IPS DF 19.7 (cell line): ENCODE measurements around the gene SLC39A5.
"Not testable (repeated sequence)": the region's sequence is repeated elsewhere in the genome, so short reads cannot be mapped to it uniquely, and the experiment has no call there.

Source experiments
- DNase-seq: peaks from one replicate; pipeline ENCODE4 v3.0.0-alpha.2; 2013; ENCODE audit warnings: low read depth, low spot score

SLC39A5 gene, protein sequence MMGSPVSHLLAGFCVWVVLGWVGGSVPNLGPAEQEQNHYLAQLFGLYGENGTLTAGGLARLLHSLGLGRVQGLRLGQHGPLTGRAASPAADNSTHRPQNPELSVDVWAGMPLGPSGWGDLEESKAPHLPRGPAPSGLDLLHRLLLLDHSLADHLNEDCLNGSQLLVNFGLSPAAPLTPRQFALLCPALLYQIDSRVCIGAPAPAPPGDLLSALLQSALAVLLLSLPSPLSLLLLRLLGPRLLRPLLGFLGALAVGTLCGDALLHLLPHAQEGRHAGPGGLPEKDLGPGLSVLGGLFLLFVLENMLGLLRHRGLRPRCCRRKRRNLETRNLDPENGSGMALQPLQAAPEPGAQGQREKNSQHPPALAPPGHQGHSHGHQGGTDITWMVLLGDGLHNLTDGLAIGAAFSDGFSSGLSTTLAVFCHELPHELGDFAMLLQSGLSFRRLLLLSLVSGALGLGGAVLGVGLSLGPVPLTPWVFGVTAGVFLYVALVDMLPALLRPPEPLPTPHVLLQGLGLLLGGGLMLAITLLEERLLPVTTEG

DNA sequence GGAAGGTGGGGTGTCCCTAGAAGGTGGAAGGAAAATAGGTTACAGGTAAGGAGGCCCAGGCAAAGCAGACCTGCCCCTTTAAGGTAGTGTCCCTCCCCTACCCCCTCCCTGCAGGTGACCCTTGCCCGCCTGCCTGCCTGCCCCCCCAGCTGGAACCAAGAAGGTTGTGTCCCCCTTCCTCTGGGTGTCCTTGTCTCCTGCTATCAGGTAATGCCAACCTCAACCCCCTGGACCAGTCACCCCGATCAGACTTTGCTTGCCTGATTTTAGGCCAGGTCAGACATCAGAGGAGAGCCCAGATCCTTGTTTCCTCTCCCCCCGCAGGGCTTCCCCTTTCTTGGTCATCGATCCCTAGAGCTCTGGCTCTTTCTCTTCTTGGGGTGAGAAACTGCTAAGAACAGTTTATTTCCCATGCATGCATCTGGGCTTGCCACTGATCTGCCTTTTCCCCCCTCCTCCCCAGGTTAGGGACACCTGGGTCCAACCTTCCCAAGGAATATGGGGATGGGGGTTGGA is at the start of gene SLC39A5:
SLC39A5 (plus strand) TSS at position 136 of the 516 bp plus-strand sequence. CDS start 1,224 bp downstream, outside the sequence.
- DNase-seq = no peak

DNA sequence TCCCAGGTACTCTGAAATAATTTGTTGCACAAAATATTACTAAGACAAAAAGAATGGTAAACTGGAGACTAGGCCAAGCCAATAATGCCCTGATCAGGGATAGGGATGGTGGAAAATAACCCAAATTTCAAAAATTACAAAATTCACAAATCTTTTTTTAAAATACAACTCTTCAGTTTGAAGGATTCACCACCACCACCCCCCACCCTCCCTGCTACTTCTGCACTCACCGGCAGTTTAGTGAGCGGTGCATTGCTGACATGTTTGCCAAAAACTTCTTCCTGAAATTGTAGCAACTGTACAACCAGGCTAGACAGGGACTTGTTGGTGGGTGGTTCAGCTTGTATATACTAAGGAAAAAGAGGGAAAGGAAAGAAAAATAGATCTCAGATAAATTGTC is 42.9 kb upstream of the SLC39A5 start:
- DNase-seq = no peak

DNA sequence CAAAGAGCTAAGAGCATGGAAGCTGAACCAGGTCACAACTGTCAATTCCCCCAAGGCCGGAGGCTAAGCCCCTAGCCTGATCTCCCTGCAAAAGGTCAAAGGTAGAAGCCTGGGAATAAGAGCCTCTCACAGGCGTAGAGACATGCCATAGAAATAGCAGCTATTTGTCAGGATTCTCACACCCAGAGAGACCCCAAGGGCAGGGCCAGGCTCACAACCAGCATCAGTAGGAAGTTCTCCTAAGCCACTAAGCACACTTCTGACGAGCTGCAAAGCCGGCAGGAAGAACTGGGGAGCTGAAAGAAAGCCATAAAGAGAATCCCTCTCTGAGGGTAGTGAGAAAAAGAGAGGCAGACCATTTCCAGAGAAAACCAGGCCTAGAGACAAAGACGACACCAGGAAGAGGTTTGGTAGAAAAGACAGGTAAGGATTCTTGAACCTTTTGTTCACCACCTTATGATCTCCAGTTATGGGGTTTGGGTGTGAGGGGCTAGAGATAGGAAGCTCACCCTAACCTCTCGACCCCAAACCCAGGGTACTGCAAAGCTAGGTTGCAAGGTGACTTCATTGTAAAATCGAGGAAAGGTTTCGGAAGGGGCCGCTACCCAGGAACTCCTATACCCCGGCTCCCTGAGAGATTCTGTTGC is 41.6 kb upstream of the SLC39A5 start:
- no peak for DNase-seq

DNA sequence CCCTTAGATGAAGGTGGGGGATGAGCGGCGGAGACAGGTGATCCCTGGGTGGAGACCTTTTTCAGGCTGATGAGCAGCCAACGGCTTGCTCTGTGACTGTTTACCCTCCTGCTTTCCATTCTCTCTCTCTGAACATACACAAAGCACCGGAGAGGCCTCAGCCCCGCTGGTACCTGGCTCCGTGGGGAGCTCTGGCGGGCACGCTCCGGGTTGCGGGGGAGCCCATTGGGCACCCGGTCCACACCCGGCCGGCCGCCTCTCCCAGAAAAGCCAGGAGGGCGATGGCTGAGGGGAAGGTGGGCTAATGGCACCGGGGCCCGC is 41.1 kb upstream of the SLC39A5 start:
- no peak for DNase-seq

DNA sequence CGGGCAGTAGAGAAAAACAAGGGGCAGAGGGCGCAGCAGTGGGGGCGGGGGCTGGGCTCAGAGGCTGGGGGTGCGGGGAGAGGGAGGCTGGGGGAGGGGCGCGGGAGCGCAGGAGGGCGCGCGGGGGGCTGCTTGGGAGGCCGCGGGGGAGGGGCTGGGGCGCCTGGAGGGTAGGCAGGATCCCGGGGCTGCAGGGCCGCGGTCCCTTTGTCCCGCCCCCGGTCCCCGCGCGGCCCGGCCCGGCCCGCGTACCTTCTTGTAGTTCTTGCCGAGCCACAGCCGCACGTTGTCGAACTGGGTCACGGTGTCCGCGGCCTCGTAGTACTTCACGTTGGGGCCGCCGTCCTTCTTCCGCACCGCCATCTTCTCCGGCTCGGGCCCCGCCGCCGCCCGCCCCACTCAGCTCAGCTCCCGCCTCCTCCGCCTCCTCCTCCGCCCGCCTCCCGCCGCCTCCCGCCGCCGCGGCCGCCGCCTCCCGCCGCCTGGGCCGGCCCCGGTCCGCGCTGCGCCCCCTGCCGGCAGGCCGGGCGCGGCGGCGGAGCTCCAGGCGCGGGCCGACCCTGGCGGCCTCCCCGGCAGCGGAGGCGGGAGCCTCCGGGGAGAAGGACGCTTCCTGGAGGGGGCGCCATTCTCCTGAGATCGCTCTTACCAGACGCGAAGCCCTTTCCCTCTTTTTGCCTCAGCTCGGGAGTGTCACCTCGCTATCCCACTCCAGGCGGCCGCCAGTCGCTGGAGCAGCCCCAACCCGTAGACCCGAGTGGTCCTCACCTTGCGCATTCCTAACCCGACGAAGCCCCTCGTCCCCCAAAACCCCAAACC is 40.5 kb upstream of the SLC39A5 start, which contains the start of gene SMARCC2:
SMARCC2 (minus strand) TSS at position 385 of the 819 bp plus-strand sequence; CDS start at position 363, 22 bp downstream.
- peak; percentile 48 for DNase-seq

DNA sequence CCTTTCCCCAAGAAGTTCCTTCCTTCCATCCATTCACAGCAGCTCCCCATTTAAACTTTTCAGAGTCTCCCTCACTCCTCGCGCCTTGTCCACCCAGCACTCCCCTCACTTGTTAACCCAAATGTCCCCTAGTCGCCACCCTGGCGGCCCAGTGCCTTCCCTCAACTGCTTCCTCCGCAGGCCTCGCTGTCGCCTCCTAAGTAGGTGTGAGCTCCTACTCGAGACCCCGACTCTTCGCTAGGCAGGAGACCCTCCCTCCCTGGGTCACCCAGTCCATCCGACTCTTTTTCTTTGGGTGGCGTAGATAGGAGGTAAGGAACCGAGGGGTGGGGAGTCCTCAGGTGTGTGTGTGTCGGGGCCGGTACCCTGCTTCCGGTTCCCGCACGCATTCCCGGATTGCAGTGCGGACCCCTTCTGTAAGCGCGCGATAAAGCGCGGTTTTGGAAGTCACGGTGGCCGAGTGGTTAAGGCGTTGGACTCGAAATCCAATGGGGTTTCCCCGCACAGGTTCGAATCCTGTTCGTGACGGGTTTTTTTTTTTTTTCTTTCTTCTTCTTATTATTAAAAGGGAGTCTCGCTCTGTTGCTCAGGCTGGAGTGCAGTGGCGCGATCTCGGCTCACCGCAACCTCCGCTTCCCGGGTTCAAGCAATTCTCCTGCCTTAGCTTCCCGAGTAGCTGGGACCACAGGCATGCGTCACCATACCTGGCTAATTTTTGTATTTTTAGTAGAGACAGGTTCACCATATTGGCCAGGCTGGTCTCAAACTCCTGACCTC is 39.7 kb upstream of the SLC39A5 start:
- peak; percentile 67 for DNase-seq

DNA sequence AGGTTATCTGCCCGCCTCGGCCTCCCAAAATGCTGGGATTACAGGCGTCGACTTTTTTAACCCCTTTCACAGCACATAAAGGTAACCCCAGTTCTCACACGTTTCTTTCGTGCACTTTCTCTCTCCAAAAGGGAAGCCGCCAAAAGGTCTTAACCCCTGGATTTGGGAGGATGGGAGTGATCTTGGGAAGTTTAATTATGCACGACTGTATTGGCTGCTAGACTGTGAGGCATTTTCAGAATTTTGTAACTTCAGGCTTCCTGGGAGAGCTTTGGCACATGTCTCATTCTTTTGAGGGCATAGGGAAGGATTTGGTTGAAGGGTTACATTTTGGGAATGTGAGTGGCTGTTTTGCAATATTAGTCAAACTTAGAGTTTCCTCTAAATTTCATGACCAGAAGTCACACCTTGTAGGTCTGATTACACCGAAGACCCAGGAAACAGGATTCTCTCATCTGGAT is 39.1 kb upstream of the SLC39A5 start:
- no peak for DNase-seq

DNA sequence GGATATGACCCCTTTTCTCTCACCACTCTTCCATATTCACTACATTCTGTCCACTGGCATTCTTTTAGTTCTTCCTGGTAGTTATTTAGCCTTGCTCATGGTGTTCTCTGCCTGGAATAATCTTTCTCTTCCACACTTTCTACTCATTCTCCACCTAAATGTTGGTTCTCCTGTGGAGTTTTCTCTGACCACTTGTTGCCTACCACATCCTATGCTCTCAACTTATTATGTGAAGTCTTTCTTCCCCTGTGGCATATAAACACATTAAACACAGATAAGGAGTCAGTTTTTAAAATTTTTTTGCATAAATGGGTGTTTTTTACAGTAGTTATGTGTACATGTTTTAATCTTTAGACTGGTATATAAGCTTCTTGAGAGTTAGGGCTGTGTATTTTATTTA is 37.3 kb upstream of the SLC39A5 start:
- no peak for DNase-seq

DNA sequence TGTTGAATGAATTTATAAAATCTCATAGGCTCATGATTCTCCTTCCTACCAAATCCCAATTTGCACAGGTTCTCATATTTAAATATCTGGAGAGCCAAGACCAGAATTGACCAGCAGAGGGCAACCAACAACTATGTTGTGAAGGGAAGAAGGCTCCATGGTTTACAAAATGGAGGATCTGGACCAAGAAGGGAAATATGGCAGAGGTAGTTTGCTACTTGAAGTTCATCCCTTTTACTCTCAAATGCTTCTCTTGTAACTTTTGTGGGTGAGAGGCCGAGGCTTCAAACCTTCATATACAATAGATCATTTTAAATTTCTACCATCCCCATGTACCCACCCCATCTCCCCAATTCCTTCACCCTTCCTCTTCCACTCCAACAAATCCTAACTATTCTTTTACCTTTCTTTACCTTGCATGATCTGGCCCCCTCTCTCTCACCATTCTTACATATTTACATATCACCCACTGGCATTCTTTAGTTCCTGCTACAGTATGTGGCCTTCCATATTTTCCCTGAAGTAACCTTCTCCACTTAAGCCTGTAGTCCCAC is 36.7 kb upstream of the SLC39A5 start:
- peak; percentile 47 for DNase-seq

DNA sequence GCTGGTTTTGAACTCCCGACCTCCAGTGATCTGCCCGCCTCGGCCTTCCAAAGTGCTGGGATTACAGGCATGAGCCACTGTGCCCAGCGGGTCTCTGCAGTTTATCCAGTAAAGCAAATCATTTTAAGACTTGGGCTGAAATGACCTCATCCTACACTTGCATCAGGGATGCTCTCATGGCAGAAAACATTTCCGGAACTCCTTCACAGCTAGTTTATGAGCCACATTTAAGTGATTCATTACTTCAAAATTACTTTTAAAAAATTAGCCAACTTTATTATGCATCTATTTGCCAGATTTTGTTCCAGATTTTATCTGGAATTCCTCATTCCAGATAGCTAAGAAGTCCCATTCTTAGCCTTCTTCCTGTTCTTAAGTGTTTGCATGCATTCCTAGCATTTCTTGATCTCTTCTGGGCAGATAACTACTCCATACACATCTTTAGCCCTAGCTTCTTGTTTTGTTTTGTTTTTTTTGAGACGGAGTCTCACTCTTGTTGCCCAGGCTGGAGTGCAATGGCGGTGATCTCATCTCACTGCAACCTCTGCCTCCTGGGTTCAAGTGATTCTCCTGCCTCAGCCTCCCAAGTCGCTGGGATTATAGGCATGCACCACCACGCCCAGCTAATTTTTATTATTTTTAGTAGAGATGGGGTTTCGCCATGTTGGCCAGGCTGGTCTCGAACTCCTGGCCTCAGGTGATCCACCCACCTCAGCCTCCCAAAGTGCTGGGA is 32.9 kb upstream of the SLC39A5 start:
- not testable (repeated sequence) for DNase-seq

DNA sequence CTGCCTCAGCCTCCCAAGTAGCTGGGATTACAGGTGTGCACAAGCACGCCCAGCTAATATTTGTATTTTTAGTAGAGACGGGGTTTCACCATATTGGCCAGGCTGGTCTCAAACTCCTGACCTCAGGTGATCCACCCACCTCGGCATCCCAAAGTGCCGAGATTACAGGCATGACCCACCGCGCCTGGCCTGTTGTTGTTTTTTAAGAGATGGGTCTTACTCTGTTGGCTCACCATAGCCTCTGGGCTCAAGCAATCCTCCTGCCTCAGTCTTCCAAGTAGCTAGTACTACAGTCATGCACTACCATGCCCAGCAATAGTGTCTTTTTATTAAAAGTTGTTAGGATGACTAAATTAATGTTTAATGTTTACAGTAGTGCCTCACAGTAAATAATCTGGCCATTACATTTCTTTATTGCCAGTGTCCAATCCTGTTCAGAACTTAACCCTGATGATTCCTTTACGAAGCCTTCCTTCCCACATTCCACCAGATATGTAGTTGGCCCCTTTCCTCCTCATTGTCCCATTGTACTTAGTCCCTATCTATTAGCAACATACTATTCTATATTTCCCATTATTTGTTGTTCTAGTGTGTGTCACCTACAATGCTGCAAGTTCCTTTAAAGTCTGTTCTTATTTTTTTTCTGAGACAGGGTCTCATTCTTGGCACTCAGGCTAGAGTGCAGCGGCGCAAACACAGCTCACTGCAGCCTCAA is 31.8 kb upstream of the SLC39A5 start:
- DNase-seq = no peak

DNA sequence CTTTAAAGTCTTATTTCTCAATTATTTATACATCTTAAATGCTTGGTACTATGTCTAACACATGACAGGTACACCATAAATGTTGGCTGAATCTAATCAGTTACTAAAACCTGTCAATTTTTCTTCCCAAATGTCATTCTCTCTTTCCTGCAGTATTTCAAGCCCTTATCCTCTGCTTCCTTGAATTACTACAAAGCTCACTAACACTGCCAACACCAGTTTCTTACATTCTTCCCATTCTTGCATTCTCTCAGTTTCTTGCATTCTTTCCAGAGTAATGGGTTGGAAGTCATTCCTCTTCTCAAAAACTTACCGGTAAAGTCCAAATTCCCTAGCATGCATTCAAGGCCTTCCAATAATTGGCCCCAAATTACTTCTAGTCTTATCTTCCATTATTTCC is 31.0 kb upstream of the SLC39A5 start:
- no peak for DNase-seq

DNA sequence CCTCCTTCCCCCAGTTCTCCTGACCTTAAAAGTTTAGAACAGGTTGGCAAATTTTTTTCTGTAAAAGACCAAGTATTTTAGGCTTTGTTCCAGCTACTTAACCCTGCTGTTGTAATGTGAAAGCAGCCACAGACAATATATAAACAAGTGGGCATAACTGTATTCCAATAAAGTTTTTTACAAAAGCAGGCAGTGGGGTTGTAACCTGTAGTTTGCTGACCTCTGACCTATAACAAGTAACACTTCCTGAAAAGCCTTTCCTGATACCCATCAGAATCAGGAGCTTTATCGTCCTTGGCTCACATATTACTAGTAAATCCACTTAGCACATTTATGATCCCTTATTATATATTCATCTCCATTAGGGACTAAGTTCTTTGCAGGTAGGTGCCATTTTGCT is 27.5 kb upstream of the SLC39A5 start:
- no peak for DNase-seq

DNA sequence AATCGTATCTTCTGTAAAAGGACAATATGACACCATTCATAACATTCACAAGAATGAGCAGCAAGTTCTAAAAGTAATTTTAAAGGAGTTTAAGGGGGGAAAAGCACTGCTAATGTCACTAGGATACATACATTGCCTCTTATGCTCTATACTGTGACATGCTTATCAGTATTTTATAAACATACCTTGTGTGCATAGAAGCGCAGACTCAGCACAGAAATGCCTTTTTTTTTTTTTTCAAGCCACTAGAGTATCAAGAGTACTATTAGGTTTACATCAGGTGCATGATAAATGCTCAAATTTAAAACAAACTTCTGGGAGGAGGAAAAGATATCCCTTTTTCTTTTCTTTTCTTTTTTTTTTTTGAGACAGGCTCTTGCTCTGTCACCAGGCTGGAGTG is 27.0 kb upstream of the SLC39A5 start:
- no peak for DNase-seq

DNA sequence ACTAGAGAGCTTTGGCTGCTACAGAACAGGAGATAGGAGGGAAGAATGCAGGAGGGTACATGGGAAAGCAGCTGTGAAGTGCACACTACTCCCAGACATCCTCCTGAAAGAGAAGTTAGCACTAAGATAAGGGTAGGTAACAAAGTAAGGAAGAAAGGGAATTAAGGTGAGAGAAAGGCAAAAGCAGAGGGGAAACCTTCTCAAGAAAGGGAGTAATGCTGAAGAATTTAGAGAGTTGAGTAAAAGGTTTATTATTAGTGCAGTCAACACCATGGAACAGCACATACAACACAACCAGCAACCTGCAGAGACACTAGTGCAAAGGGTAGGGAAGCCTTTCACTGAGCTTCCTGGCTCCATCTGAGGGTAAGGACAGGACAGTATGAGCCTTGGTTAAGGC is 25.6 kb upstream of the SLC39A5 start:
- DNase-seq = no peak

DNA sequence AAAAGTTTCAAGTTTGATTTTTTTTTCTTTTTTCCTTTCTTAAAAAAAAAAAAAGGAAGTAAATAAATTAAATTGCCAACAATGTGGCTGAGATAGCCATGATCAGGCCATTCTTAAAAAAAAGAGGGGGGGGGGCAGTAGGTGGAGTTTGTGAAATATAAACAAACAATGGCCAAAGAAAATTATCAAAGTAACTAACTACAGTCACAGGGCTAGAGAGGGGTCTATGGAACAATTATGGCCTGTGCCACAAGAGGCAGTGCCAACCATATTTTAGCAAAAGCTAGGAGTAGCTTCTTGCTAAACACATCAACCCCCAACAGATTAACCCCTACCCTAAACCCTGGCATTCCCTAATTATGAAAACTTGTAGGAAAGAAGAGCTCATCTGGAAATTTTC is 24.4 kb upstream of the SLC39A5 start:
- DNase-seq = no peak

DNA sequence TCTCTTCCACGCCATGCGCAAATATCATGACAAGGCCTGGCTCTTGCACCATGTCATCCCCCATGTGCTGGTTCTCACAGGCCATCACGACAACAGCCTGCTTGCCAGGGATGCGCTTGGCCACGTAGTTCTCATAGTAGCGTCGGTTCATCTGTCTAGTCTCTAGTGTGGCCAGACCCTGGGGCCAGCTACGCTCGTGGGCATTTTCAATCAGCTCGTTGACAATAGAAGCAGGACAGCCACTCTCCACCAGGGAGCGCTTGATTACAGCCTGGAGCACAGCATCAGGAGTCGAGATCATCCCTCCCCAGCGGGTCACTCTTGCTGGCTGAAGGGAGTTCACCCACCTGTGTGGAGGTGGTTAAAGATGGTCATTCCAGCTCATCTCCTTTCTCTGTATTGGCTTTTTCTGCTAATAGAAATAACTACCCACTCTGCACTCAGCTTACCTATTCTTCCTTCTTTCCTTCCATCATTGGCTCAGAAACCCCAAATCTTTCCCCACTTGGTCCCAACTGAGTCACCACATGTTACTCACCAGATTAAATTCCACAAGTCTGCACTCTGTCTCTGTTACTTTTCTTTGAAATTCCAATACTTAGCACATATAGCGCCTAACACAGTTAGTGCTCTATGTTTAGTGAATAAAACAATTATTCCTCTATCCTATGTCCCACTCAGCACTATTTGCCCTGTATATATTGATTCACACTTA is 23.2 kb upstream of the SLC39A5 start:
- DNase-seq = no peak

DNA sequence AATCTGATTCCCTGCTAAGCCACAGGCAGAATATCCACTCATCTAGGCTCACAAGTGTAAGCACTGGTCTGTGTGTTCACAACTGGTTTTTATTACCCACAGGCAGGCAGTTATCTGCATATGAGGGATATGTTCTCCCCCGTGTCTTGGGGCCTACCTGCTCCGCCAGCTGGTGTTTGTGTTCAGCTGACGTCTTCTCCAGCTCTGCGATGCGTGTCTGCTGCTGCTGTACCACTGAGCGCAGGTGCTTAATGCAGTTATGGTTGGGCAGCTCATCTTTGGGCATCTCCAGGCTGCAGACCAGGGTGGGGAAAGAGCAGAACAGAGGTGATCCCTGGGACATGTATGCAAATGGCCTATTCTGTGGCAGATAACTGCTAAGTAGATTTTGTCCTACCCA is 21.8 kb upstream of the SLC39A5 start:
- DNase-seq = no peak

DNA sequence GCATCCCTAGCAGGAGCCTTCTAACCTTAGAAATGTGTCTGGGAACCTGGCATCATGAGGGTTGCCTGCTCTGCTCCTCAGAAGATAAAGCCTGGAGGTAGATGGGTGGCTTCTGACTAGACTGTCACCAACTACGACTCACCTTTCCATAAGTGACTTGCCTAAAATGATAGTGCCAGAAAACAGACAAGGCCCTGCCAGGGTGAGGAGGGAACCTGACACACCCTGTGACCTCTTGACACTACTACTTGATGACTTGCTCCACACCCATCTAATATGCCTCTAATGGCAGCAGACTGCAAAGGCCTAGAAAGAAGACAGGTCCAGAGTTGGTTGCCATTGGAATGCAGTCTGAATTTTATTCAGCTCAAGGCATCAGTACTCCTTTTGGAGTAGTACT is 17.5 kb upstream of the SLC39A5 start:
- no peak for DNase-seq
